Measurements from ENCODE around the gene PGM2L1.
A peak's percentile ranks its signal among the peaks of the same experiment; 100 is the strongest.
"Not testable (repeated sequence)": the region's sequence is repeated elsewhere in the genome, so short reads cannot be mapped to it uniquely, and the experiment has no call there.

Gene PGM2L1

GRCh38 chr11:74331000-74331399 lies 67.2 kb downstream of the PGM2L1 start:
- not testable (repeated sequence) for DNase-seq

GRCh38 chr11:74330075-74330858 lies 68.0 kb downstream of the PGM2L1 start:
- no peak for DNase-seq

- DNase-seq = no peak
Measured at GRCh38 chr11:74327076-74327475, 71.2 kb downstream of the PGM2L1 start.

GRCh38 chr11:74326665-74327064 lies 71.6 kb downstream of the PGM2L1 start:
- DNase-seq = no peak

GRCh38 chr11:74325649-74326645 lies 72.3 kb downstream of the PGM2L1 start:
- peak; percentile 15 for DNase-seq

- no peak for DNase-seq
Measured at GRCh38 chr11:74322667-74323066, 75.6 kb downstream of the PGM2L1 start.

- DNase-seq = peak; percentile 88
Measured at GRCh38 chr11:74321487-74322188, 76.6 kb downstream of the PGM2L1 start.

- DNase-seq = no peak
Measured at GRCh38 chr11:74320538-74320937, 77.7 kb downstream of the PGM2L1 start.

- DNase-seq = no peak
Measured at GRCh38 chr11:74319139-74319816, 79.0 kb downstream of the PGM2L1 start.

GRCh38 chr11:74318241-74318932 lies 79.8 kb downstream of the PGM2L1 start:
- no peak for DNase-seq

GRCh38 chr11:74316772-74317505 lies 81.3 kb downstream of the PGM2L1 start:
- no peak for DNase-seq

GRCh38 chr11:74312326-74312725 lies 85.9 kb downstream of the PGM2L1 start:
- DNase-seq = no peak

- DNase-seq = peak; percentile 74
Measured at GRCh38 chr11:74311352-74311926, 86.8 kb downstream of the PGM2L1 start, which contains the start of gene P4HA3. P4HA3 (minus strand) TSS chr11:74311640; CDS start chr11:74311611, 29 bp downstream.

- DNase-seq = no peak
Measured at GRCh38 chr11:74310857-74311256, 87.4 kb downstream of the PGM2L1 start.

GRCh38 chr11:74307434-74307833 lies 90.8 kb downstream of the PGM2L1 start:
- peak; percentile 29 for DNase-seq

GRCh38 chr11:74306435-74307175 lies 91.6 kb downstream of the PGM2L1 start:
- no peak for DNase-seq

- DNase-seq = no peak
Measured at GRCh38 chr11:74299015-74299414, 99.2 kb downstream of the PGM2L1 start.

GRCh38 chr11:74297484-74297883 lies 100.7 kb downstream of the PGM2L1 start:
- no peak for DNase-seq

GRCh38 chr11:74288911-74289310 lies 109.3 kb downstream of the PGM2L1 start:
- no peak for DNase-seq

- DNase-seq = no peak
Measured at GRCh38 chr11:74288161-74288560, 110.1 kb downstream of the PGM2L1 start.

Data from NCI-H345 (cell line).